Stimulated activated CD8-positive, alpha-beta memory T cell treated with anti-CD3 and anti-CD28 coated beads, Interleukin-15, amount 100 ng/mL, for 24 hours (primary cell): ENCODE measurements around the gene APOBEC3H.
"Not testable (repeated sequence)": the region's sequence is repeated elsewhere in the genome, so short reads cannot be mapped to it uniquely, and the experiment has no call there.

Source experiments
- DNase-seq: peaks from one replicate; pipeline ENCODE4 v3.0.0-alpha.2; 2020; ENCODE audit warnings: low read depth

Gene APOBEC3H

GRCh38 chr22:39097098-39098020 lies at the start of gene APOBEC3H:
TSS of gene APOBEC3H (plus strand) at chr22:39097244. CDS start at chr22:39100279, 3,035 bp downstream.
- no peak for DNase-seq

- not testable (repeated sequence) for DNase-seq
These were observed 47.6 kb upstream of the APOBEC3H start for GRCh38 chr22:39049486-39049885.

GRCh38 chr22:39051844-39052495 lies 45.1 kb upstream of the APOBEC3H start:
- DNase-seq, result not testable (repeated sequence)

GRCh38 chr22:39055658-39056057 lies 41.4 kb upstream of the APOBEC3H start:
- DNase-seq, result no peak

- DNase-seq, result not testable (repeated sequence)
These were observed 35.8 kb upstream of the APOBEC3H start for GRCh38 chr22:39061290-39061689.

- DNase-seq, result not testable (repeated sequence)
These were observed 35.1 kb upstream of the APOBEC3H start for GRCh38 chr22:39061951-39062350.

GRCh38 chr22:39063904-39064303 lies 33.1 kb upstream of the APOBEC3H start:
- DNase-seq, result not testable (repeated sequence)

GRCh38 chr22:39066442-39067276 lies 30.4 kb upstream of the APOBEC3H start:
- DNase-seq, result not testable (repeated sequence)

GRCh38 chr22:39068033-39068785 lies 28.8 kb upstream of the APOBEC3H start:
- DNase-seq, result no peak

GRCh38 chr22:39070186-39070585 lies 26.9 kb upstream of the APOBEC3H start:
- DNase-seq, result no peak

GRCh38 chr22:39072581-39072981 lies 24.5 kb upstream of the APOBEC3H start:
- not testable (repeated sequence) for DNase-seq

- DNase-seq, result no peak
These were observed 23.1 kb upstream of the APOBEC3H start for GRCh38 chr22:39073981-39074380.

GRCh38 chr22:39076155-39077025 lies 20.7 kb upstream of the APOBEC3H start:
- DNase-seq, result not testable (repeated sequence)

GRCh38 chr22:39077026-39077840 lies 19.8 kb upstream of the APOBEC3H start, which contains the start of gene APOBEC3G:
TSS of gene APOBEC3G (plus strand) at chr22:39077275. CDS start at chr22:39077362, 87 bp downstream.
- not testable (repeated sequence) for DNase-seq

GRCh38 chr22:39077912-39078311 lies 19.1 kb upstream of the APOBEC3H start:
- DNase-seq, result not testable (repeated sequence)

- no peak for DNase-seq
These were observed 18.7 kb upstream of the APOBEC3H start for GRCh38 chr22:39078329-39078728.

GRCh38 chr22:39079054-39079637 lies 17.9 kb upstream of the APOBEC3H start:
- DNase-seq, result not testable (repeated sequence)

- no peak for DNase-seq
These were observed 16.8 kb upstream of the APOBEC3H start for GRCh38 chr22:39080052-39080762.
